Measurements from ENCODE around the gene RXRA. TPM values are rescaled to one million over a fixed set of nuclear protein-coding genes. Genes with fewer than 3 reads are reported as not detected.
"Not testable (repeated sequence)": the region's sequence is repeated elsewhere in the genome, so short reads cannot be mapped to it uniquely, and the experiment has no call there.

The RXRA gene
- total and polyA plus RNA-seq, 9 donors = 12.4 to 82.2 (median 70.6) TPM

DNA sequence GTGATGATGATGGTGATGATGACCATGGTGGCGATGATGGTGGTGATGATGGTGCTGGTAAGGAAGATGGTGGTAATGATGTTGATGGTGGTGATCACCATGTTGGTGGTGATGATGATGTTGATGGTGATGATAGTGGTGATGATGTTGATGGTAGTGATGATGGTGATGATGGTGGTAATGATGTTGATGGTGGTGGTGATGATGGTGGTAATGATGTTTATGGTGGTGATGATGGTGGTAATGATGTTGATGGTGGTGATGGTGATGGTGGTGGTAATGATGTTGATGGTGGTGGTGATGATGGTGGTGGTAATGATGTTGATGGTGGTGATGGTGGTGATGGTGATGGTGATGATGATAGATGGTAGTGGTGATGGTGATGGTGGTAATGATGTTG lies 20.7 kb upstream of the RXRA start:
- TF ChIP-seq, protein P1, sequence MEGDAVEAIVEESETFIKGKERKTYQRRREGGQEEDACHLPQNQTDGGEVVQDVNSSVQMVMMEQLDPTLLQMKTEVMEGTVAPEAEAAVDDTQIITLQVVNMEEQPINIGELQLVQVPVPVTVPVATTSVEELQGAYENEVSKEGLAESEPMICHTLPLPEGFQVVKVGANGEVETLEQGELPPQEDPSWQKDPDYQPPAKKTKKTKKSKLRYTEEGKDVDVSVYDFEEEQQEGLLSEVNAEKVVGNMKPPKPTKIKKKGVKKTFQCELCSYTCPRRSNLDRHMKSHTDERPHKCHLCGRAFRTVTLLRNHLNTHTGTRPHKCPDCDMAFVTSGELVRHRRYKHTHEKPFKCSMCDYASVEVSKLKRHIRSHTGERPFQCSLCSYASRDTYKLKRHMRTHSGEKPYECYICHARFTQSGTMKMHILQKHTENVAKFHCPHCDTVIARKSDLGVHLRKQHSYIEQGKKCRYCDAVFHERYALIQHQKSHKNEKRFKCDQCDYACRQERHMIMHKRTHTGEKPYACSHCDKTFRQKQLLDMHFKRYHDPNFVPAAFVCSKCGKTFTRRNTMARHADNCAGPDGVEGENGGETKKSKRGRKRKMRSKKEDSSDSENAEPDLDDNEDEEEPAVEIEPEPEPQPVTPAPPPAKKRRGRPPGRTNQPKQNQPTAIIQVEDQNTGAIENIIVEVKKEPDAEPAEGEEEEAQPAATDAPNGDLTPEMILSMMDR (IDR thresholded peaks at IDR 0.05) = no peak
- TF ChIP-seq EP300 (IDR thresholded peaks at IDR 0.05) = no peak
- no peak for TF ChIP-seq POLR2A (IDR thresholded peaks at IDR 0.05)
- Histone ChIP-seq H3K4me1 (ENCODE audit: insufficient read depth) (no peaks in the 10 kb centered on the region), H3K27ac (no peak overlapping the region), H3K4me3 (no peak overlapping the region), H3K27me3 (no peaks in the 10 kb centered on the region), H3K36me3 (no peaks in the 10 kb centered on the region), H3K9me3 (no peaks in the 10 kb centered on the region)
- no peak for DNase-seq
- 93 to 100% (median 98%) methylated on average over 1 of the region's 1 CpG for WGBS, 3 donors
- intact Hi-C loops (cut with DNase I) = no loop called here

- H3K4me1 ChIP-seq (ENCODE audit: insufficient read depth); H3K27ac ChIP-seq; H3K36me3 ChIP-seq; H3K27me3 ChIP-seq; H3K4me3 ChIP-seq; intact Hi-C loops (cut with DNase I); H3K9me3 ChIP-seq; DNase-seq: not testable (repeated sequence)
Observed at GRCh38 chr9:134306042-134306441, 20.2 kb upstream of the RXRA start.

DNA sequence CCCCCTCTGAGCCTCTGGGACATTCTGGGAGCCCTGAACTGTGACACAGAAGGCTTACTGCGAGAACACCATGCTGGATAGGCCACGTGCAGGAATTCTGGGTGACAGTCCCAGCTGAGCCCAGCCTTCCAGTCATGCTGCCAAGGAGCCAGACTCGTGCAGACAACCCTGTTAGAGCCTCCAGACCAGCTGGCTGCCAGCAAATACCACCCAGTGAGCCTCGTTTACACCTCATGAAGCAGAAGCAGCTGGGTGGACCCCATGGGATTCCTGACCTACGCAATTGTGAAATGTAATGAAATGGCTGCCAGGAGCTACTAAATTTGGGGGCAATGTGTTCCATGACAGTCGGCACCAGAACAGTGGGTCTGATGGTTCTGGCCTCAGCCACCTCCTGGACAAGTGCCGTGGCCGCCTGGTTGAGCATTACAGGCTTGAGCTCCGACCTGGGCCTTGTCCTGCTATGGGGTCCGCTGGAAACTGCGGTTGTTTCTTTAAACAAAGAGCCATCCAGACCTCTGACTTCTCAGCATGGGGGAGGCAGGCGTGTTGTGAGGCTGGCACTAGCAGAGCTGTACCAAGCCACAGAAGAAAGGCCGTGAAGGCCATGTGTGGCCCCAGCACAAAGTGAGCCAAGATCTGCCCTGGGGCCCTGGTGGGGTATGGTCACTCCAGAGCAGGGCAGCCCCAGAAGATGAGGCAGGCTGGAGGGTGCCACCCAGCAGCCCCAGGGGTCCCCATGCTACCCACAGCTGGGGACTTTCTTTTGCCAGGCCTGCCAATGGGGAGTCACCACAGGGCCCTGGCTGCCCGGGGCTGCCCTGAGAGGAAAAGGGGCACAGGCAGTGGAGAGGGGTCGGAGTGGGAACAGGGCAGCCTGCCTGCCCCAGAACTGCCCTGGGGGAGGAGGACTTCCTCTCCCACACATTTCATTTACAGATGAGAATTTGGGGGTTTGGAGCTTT lies 19.3 kb upstream of the RXRA start:
- 90 to 92% (median 91%) methylated on average over 14 to 15 of the region's 15 CpGs for WGBS, 3 donors
- H3K27ac ChIP-seq = no peak overlapping the region
- no peak overlapping the region for H3K4me3 ChIP-seq
- H3K4me1 ChIP-seq (ENCODE audit: insufficient read depth) = no peaks in the 10 kb centered on the region
- intact Hi-C loops (cut with DNase I) = no loop called here
- no peaks in the 10 kb centered on the region for H3K27me3 ChIP-seq
- H3K9me3 ChIP-seq = no peaks in the 10 kb centered on the region
- DNase-seq = peak in 2 of 5 donors; percentile 8 to 21
- TF ChIP-seq EP300 (IDR thresholded peaks at IDR 0.05) = no peak
- no peak for TF ChIP-seq POLR2A (IDR thresholded peaks at IDR 0.05)
- TF ChIP-seq, protein P1 (IDR thresholded peaks at IDR 0.05) = no peak
- H3K36me3 ChIP-seq = no peaks in the 10 kb centered on the region

DNA sequence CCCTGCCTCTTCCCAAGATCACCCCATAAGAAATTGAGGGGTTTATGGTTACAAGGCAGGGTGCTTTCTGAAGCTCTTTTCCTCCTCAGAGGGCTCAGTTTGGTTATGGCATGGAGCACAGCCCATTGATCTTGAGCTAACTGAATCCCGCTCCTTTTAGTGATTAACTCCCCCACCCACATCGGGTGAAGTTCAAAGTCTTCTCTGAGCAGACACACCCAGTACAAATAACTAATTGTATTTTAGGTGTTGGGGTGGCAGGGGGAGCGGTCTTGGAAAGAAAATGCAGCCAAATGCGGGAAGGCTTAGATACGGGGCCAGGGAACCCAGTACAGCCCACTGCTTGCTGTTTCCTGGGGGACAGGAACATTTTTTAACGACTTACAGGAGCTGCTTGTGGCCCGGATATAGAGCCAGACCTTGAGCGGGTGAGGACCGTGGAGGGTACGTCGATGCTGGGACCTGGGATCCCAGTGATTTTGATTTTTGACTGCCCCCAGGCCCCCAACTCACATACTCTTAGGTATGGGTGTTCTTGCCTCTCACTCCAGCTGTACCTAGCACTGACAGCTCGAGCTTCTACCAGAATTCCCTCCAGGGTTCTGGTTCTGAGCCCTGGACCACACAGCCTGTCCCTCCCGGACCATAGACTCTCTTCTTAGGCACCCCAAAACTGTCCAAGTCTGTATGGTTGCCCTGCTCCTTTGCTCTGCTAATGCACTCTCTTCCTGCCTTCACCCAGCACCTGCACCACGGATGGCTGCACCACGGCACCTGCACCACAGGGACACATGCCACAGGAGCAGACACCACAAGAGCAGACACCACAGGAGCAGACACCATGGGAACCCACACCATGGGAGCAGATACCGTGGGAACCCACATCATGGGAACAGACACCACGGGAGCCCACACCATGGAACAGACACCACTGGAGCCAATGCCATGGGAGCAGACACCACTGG lies 18.3 kb upstream of the RXRA start:
- H3K9me3 ChIP-seq = no peaks in the 10 kb centered on the region
- H3K36me3 ChIP-seq = no peaks in the 10 kb centered on the region
- H3K4me1 ChIP-seq (ENCODE audit: insufficient read depth) = no peaks in the 10 kb centered on the region
- DNase-seq = peak in 1 of 5 donors; percentile 13
- intact Hi-C loops (cut with DNase I) = no loop called here
- no peaks in the 10 kb centered on the region for H3K27me3 ChIP-seq
- no peak for TF ChIP-seq EP300 (IDR thresholded peaks at IDR 0.05)
- no peak for TF ChIP-seq POLR2A (IDR thresholded peaks at IDR 0.05)
- TF ChIP-seq, protein P1 (IDR thresholded peaks at IDR 0.05) = no peak
- no peak overlapping the region for H3K27ac ChIP-seq
- H3K4me3 ChIP-seq = no peak overlapping the region
- WGBS, 3 donors = 71 to 78% (median 73%) methylated on average over 17 of the region's 17 CpGs

DNA sequence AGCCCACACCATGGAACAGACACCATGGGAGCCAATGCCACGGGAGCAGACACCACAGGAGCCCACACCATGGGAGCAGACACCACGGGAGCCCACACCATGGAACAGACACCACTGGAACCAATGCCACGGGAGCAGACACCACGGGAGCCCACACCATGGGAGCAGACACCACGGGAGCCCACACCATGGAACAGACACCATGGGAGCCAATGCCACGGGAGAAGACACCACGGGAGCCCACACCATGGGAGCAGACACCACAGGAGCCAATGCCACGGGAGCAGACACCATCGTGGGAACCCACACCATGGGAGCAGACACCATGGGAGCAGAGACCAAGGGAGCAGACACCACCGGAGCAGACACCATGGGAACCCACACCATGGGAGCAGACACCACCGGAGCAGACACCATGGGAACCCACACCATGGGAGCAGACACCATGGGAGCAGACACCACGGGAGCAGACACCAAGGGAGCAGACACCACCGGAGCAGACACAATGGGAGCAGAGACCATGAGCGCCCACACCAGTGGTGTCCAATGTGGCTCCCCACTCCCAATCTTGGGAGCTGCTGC lies 17.5 kb upstream of the RXRA start:
- H3K36me3 ChIP-seq; H3K4me3 ChIP-seq; H3K27ac ChIP-seq; H3K4me1 ChIP-seq (ENCODE audit: insufficient read depth); H3K9me3 ChIP-seq; intact Hi-C loops (cut with DNase I); H3K27me3 ChIP-seq: not testable (repeated sequence)
- DNase-seq = peak in 1 of 5 donors; percentile 17
- WGBS, 3 donors = 87 to 93% (median 90%) methylated on average over 13 to 14 of the region's 14 CpGs
